HEK293 (cell line): Measurements from ENCODE around the gene RACGAP1.
A peak's percentile ranks its signal among the peaks of the same experiment; 100 is the strongest.

Source experiments
- GLIS1 ChIP-seq: fragments of 450-650 bp; formaldehyde crosslinking; IDR thresholded peaks from 2 replicates; pipeline ENCODE4 v1.5.1; 2016; ENCODE audit warnings: missing biosample characterization, missing genetic modification characterization
- REST ChIP-seq: fragments of 450-650 bp; formaldehyde crosslinking; IDR thresholded peaks from 2 replicates; pipeline ENCODE4 v1.5.1; 2016; ENCODE audit warnings: missing biosample characterization, missing genetic modification characterization
- ZNF112 ChIP-seq: fragments of 450-650 bp; formaldehyde crosslinking; IDR thresholded peaks from 2 replicates; pipeline ENCODE4 v1.5.0; 2017; ENCODE audit warnings: missing biosample characterization, missing genetic modification characterization
- ZNF155 ChIP-seq: fragments of 450-650 bp; formaldehyde crosslinking; IDR thresholded peaks from 2 replicates; pipeline ENCODE4 v1.5.1; 2016; ENCODE audit warnings: missing biosample characterization, missing genetic modification characterization
- ZNF18 ChIP-seq: fragments of 450-650 bp; formaldehyde crosslinking; IDR thresholded peaks from 2 replicates; pipeline ENCODE4 v1.5.1; 2016; ENCODE audit warnings: missing biosample characterization, missing genetic modification characterization
- ZNF211 ChIP-seq: fragments of 450-650 bp; formaldehyde crosslinking; IDR thresholded peaks from 2 replicates; pipeline ENCODE4 v1.5.1; 2016; ENCODE audit warnings: low read depth, missing biosample characterization, missing genetic modification characterization
- ZNF23 ChIP-seq: fragments of 450-650 bp; formaldehyde crosslinking; IDR thresholded peaks from 2 replicates; pipeline ENCODE4 v1.5.1; 2016; ENCODE audit warnings: missing biosample characterization, missing genetic modification characterization, borderline replicate concordance
- ZNF350 ChIP-seq: fragments of 450-650 bp; formaldehyde crosslinking; IDR thresholded peaks from 2 replicates; pipeline ENCODE4 v1.5.0; 2017; ENCODE audit warnings: missing biosample characterization, mild to moderate bottlenecking, missing genetic modification characterization
- ZNF366 ChIP-seq: fragments of 450-650 bp; formaldehyde crosslinking; conservative IDR thresholded peaks from 2 replicates; pipeline ENCODE4 v1.5.1; 2016; ENCODE audit warnings: missing biosample characterization, missing genetic modification characterization
- ZNF394 ChIP-seq: fragments of 450-650 bp; formaldehyde crosslinking; IDR thresholded peaks from 2 replicates; pipeline ENCODE4 v1.5.1; 2016; ENCODE audit warnings: missing biosample characterization, missing genetic modification characterization, mild to moderate bottlenecking, moderate library complexity, borderline replicate concordance
- ZNF426 ChIP-seq: fragments of 450-650 bp; formaldehyde crosslinking; IDR thresholded peaks from 2 replicates; pipeline ENCODE4 v1.5.1; 2017; ENCODE audit warnings: missing biosample characterization, missing genetic modification characterization, mild to moderate bottlenecking, inconsistent platforms, moderate library complexity
- ZNF548 ChIP-seq: fragments of 450-650 bp; formaldehyde crosslinking; IDR thresholded peaks from 2 replicates; pipeline ENCODE4 v1.5.1; 2016; ENCODE audit warnings: missing biosample characterization, missing genetic modification characterization
- ZNF580 ChIP-seq: fragments of 450-650 bp; formaldehyde crosslinking; IDR thresholded peaks from 2 replicates; pipeline ENCODE4 v1.5.1; 2016; ENCODE audit warnings: missing biosample characterization, missing genetic modification characterization
- ZNF596 ChIP-seq: fragments of 450-650 bp; IDR thresholded peaks from 2 replicates; pipeline ENCODE4 v1.5.0; 2018; ENCODE audit warnings: missing biosample characterization, mild to moderate bottlenecking, missing genetic modification characterization, moderate library complexity
- ZNF600 ChIP-seq: fragments of 450-650 bp; formaldehyde crosslinking; IDR thresholded peaks from 2 replicates; pipeline ENCODE4 v1.5.1; 2016; ENCODE audit warnings: missing biosample characterization, missing genetic modification characterization
- ZNF629 ChIP-seq: fragments of 450-650 bp; formaldehyde crosslinking; IDR thresholded peaks from 2 replicates; pipeline ENCODE4 v1.5.1; 2017; ENCODE audit warnings: missing biosample characterization, missing genetic modification characterization
- ZNF792 ChIP-seq: fragments of 450-650 bp; formaldehyde crosslinking; IDR thresholded peaks from 2 replicates; pipeline ENCODE4 v1.5.1; 2016; ENCODE audit warnings: missing biosample characterization, missing genetic modification characterization
- TF ChIP-seq, protein P1 (sequence below): fragments of 450-650 bp; formaldehyde crosslinking; IDR thresholded peaks from 2 replicates; pipeline ENCODE4 v1.5.1; 2016; ENCODE audit warnings: missing biosample characterization, missing genetic modification characterization
- TF ChIP-seq, protein P2 (sequence below): fragments of 450-650 bp; formaldehyde crosslinking; IDR thresholded peaks from 2 replicates; pipeline ENCODE4 v1.5.1; 2016; ENCODE audit warnings: missing biosample characterization, missing genetic modification characterization
- TF ChIP-seq, protein P3 (sequence below): fragments of 450-650 bp; IDR thresholded peaks from 2 replicates; pipeline ENCODE4 v1.5.1; 2018; ENCODE audit warnings: missing biosample characterization, mild to moderate bottlenecking, missing genetic modification characterization

Gene RACGAP1

DNA sequence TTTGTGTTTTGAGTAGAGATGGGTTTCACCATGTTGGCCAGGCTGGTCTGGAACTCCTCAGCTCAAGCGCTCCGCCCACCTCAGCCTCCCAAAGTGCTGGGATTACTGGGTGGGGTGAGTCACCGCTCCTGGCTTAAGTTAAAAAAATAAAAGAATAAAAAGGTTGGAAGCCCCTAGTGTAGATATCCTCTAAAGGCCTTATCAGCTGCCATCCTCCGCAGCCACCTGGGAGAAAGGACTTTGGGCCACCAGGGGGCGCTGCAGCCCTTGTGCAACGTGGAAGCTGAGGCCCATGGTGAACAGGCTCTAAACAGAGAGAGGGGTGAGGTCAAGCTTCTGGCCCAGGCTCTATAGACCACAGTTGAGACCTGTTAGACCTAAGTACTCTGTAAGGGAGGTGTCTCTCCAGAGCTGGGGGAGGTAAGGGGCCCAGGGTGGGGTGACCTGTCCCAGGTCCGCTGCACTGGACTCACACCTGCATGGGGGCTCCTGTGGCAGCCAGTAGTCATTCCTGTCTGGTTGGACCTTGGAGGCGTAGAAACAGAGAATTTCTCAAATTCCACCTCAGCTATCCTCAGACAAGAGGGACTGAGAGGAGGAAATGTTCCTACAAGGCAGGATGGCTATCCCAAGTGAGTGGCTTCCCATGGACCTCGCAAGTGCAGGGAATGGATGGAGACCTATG, 14.0 kb upstream of the RACGAP1 start (continued):
- TF ChIP-seq REST (no peak), ZNF211 (tag by site-specific recombination) (no peak), ZNF366 (tag by site-specific recombination) (peak; percentile 30; the same call in 1 of the 2 replicates), GLIS1 (peak; percentile 22; the same call in 1 of the 2 replicates), ZNF600 (tag by site-specific recombination) (peak; percentile 77; the same call in 1 of the 2 replicates), ZNF18 (tag by site-specific recombination) (no peak), ZNF394 (tag by site-specific recombination) (no peak), ZNF112 (tag by site-specific recombination) (no peak), ZNF792 (tag by site-specific recombination) (no peak), ZNF548 (tag by site-specific recombination) (no peak), ZNF580 (no peak), ZNF155 (tag by site-specific recombination) (no peak), ZNF629 (no peak), ZNF350 (tag by site-specific recombination) (no peak), ZNF426 (tag by site-specific recombination) (no peak), ZNF596 (tag by site-specific recombination) (peak; percentile 91), ZNF23 (tag by site-specific recombination) (no peak)
- TF ChIP-seq, protein P1, sequence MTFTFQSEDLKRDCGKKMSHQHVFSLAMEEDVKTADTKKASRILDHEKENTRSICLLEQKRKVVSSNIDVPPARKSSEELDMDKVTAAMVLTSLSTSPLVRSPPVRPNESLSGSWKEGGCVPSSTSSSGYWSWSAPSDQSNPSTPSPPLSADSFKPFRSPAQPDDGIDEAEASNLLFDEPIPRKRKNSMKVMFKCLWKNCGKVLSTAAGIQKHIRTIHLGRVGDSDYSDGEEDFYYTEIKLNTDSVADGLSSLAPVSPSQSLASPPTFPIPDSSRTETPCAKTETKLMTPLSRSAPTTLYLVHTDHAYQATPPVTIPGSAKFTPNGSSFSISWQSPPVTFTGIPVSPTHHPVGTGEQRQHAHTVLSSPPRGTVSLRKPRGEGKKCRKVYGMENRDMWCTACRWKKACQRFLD (tag by site-specific recombination): no peak
- TF ChIP-seq, protein P2, sequence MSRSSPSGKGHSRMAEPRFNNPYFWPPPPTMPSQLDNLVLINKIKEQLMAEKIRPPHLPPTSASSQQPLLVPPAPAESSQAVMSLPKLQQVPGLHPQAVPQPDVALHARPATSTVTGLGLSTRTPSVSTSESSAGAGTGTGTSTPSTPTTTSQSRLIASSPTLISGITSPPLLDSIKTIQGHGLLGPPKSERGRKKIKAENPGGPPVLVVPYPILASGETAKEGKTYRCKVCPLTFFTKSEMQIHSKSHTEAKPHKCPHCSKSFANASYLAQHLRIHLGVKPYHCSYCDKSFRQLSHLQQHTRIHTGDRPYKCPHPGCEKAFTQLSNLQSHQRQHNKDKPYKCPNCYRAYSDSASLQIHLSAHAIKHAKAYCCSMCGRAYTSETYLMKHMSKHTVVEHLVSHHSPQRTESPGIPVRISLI (tag by site-specific recombination): no peak
- TF ChIP-seq, protein P3, sequence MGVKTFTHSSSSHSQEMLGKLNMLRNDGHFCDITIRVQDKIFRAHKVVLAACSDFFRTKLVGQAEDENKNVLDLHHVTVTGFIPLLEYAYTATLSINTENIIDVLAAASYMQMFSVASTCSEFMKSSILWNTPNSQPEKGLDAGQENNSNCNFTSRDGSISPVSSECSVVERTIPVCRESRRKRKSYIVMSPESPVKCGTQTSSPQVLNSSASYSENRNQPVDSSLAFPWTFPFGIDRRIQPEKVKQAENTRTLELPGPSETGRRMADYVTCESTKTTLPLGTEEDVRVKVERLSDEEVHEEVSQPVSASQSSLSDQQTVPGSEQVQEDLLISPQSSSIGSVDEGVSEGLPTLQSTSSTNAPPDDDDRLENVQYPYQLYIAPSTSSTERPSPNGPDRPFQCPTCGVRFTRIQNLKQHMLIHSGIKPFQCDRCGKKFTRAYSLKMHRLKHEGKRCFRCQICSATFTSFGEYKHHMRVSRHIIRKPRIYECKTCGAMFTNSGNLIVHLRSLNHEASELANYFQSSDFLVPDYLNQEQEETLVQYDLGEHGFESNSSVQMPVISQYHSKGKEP (tag by site-specific recombination): peak; percentile 26; the same call in 1 of the 2 replicates
